GM19463 (cell line): ENCODE results near the gene CLASP1.
"Not testable (repeated sequence)": the region's sequence is repeated elsewhere in the genome, so short reads cannot be mapped to it uniquely, and the experiment has no call there.

Experiments
- ATAC-seq: cut with Tn5 transposase; IDR thresholded peaks from one replicate; pipeline ENCODE4 v1.9.1; 2021; ENCODE audit warnings: mild to moderate bottlenecking, moderate library complexity; ENCODE audit not compliant: unreplicated experiment

CLASP1 gene

GRCh38 chr2:121649149-121649595, at the start of gene CLASP1:
Gene CLASP1 (minus strand): TSS chr2:121649462. CDS start chr2:121605895, 43,567 bp downstream.
- peak; percentile 30 for ATAC-seq

GRCh38 chr2:121698318-121698930, 49.2 kb upstream of the CLASP1 start:
- no peak for ATAC-seq

DNA sequence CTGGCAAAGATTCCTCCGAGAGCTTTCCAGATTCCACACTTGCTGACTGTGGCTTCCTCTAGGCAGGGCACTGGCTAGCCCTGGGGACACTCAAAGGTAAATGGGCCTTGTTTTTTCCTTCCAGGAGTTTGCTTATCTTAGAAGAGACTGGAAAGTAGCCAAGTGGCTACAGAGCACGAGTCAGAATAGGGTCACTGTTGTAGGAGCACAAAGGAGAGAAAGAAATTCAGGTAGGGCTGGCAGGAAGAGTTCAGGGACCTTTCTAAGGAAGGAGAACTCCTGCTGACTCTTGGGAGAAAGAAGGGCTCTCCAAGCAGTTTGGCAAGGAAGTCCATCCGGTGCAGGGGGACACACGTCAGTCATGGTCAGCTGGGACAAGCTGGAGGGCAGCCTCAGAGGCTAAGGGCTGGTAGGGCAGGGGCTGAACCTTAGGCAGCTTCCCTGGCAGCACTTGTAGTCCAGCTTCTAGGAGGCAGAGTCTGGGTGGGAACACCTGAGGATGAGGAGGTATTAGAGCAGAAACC, 47.9 kb upstream of the CLASP1 start:
- ATAC-seq: no peak

DNA sequence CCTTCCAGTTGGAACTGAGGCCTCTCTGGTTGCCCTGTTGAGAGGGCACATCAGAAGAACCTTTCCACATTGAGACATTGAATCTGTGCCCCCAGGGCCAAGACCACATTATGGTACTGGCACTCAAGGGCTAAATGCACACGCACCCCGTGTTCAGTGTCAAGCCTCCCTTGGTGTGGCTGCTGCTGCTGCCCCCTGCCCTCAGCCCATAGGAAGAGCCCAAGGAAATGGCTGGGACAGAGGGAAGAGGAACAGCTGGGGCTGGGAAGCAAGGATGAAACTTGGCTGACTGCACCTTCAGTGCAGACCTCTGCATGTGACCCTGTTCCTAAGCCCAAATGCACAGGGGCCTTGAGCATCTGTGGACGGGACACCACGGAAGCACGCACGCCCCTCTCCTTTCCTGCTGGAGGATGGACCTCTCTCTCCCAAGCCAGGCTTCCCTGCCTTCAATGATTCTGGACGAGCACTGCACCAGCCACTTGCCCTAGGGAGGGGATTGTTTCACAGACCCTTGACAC, 47.2 kb upstream of the CLASP1 start:
- no peak for ATAC-seq

GRCh38 chr2:121695171-121695451, 45.8 kb upstream of the CLASP1 start:
- ATAC-seq: no peak

DNA sequence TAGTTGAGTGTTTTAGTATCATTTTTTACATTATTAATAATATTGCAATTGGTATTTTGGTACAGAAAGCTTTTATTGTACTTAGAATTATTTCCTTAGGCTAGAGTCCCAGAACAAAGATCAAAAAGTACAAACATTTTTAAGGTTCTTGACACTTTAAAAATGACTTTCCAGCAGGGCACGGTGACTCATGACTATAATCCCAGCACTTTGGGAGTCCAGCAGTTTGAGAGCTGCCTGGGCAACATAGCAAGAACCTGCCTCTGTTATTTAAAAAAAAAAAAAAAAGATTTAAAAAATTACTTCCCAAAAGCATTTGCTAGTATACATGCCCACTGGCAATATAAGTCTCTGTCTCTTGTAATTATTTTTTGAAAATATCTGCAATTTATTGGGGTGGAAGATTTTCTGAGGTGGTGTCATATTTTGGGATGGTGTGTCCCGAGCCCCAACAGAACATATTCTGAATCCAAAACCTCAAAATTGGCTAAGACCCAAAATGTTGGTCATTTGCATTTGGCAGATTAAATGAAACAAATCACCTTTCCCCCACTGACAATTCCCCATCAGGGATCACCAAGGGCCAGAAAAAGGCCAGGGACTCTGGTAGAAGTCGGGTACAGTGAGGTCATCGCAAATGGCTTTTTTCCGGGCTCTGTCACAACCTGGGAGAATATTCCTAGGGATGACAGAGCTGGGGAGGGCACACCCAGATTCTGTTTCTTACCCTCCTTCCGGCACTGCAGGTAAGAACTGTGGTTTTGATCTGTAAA, 45.3 kb upstream of the CLASP1 start:
- no peak for ATAC-seq

- ATAC-seq: not testable (repeated sequence)
Measured at GRCh38 chr2:121690572-121690971, 41.3 kb upstream of the CLASP1 start.

DNA sequence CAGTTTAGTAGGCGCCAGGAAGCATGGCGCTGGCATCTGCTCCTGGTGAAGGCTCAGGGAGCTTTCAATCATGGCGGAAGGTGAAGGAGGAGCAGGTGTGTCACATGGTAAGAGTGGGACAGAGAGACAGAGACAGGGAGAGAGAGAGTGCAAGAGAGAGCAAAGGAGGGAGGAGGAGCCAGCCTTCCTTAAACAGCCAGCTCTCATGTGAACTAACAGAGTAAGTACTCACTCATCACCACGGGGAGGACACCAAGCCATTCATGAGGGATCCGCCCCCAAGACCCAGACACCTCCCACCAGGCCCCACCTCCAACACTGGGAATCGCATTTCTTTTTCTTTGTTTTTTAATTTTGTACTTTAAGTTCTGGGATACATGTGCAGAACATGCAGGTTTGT, 40.8 kb upstream of the CLASP1 start:
- no peak for ATAC-seq

DNA sequence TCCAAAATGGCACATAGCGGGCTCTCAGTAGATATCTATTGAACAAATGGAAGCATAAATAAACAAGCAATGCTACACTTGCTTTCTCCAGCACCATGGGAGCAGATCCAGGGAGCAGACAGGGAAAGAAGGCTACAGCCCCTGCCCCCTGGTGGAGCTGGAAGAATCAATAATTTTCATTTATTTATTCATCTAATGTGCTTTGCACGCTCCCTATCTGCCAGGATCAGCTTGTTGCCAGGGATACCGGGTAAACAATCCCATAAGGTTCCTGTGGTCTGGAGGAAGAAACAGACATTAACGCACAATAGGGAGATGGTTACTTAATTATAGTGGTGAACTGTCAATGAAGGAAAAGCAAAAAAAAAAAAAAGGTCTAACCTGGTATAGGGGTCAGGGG, 40.1 kb upstream of the CLASP1 start:
- no peak for ATAC-seq

DNA sequence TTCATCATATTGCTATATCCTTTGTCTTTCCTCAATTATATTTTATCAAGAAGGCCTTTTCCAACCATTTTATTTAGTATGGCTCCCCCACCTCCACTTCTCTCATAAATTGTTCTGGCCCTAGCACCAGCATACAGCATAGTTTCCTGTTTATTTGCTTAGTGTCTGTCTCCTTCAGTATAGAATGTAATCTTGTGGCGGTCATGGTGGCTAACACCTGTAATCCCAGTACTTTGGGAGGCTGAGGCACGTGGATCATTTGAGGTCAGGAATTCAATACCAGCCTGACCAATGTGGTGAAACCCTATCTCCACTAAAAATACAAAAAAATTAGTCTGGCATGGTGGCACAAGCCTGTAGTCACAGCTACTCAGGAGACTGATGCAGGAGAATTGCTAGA, 39.6 kb upstream of the CLASP1 start:
- ATAC-seq: no peak

- ATAC-seq: no peak
Measured at GRCh38 chr2:121686902-121687301, 37.6 kb upstream of the CLASP1 start.

GRCh38 chr2:121686218-121686617, 37.0 kb upstream of the CLASP1 start:
- no peak for ATAC-seq

- ATAC-seq: no peak
Measured at GRCh38 chr2:121682396-121683298, 33.4 kb upstream of the CLASP1 start.

DNA sequence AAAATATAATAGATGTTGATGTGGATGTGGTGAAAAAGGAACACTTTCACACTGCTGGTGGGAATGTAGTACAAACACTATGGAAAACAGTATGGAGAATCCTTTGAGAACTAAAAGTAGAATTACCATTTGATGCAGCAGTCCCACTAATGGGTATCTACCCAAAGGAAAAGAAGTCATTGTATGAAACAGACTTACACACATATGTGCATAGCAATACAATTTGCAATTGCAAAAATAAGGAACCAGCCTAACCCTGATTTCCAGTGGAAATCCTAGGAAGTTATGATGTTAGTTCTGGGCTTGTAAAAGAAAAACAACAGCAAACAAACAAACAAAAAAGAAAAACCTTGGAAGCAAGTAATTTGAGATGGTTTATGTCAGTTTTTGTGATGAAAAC, 28.6 kb upstream of the CLASP1 start:
- no peak for ATAC-seq

GRCh38 chr2:121671621-121672020, 22.4 kb upstream of the CLASP1 start:
- not testable (repeated sequence) for ATAC-seq

- no peak for ATAC-seq
Measured at GRCh38 chr2:121670181-121670580, 20.9 kb upstream of the CLASP1 start.

- ATAC-seq: no peak
Measured at GRCh38 chr2:121667618-121668017, 18.4 kb upstream of the CLASP1 start.

DNA sequence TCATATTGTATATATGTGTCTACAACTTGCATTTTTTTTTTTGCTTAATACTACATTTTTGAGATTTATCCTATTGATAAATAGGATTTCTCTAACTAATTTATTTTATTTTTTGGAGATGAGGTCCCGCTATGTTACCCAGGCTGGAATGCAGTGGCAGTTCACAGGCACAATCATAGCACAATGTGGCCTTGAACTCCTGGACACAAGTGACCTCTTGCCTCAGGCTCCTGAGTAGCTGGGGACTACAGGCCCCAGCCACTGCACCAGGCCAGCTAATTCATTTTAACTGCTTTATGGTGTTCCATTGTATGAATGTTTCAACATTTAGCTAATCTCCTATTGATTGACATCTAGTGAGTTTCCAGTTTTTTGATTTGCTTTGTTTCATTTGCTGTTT, 16.8 kb upstream of the CLASP1 start:
- ATAC-seq: no peak

- ATAC-seq: no peak
Measured at GRCh38 chr2:121665504-121665903, 16.2 kb upstream of the CLASP1 start.

GRCh38 chr2:121664713-121665112, 15.5 kb upstream of the CLASP1 start:
- no peak for ATAC-seq

GRCh38 chr2:121664086-121664485, 14.8 kb upstream of the CLASP1 start:
- no peak for ATAC-seq
